HG02759 (cell line): ENCODE results near the gene NACC1.

Experiments used
- ATAC-seq: cut with Tn5 transposase; IDR thresholded peaks from one replicate; pipeline ENCODE4 v1.9.1; 2021; ENCODE audit warnings: mild to moderate bottlenecking, moderate library complexity; ENCODE audit not compliant: unreplicated experiment

NACC1 gene

DNA sequence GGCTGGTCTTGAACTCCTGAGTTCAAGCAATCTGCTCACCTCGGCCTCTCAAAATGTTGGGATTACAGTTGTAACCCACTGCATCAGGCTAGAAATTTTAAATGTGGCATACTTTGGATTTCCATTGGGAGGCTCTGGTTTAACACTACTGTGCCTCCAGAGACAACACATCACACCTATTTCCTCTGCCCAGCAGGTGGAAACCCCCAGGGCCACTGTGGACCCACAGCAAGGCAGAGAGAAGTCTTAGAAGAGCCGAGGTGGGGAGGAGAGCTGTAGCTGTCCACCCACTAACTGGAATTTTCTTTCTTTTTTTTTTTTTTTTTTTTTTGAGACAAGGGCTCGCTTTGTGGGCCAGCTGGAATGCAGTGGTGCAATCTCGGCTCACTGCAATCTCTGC is 71.5 kb downstream of the NACC1 start:
- ATAC-seq, result no peak
